GM21447 (cell line): ENCODE measurements around the gene MMD.

ENCODE experiments used
- ATAC-seq: cut with Tn5 transposase; IDR thresholded peaks from one replicate; pipeline ENCODE4 v1.9.1; 2021; ENCODE audit not compliant: unreplicated experiment

Gene MMD

DNA sequence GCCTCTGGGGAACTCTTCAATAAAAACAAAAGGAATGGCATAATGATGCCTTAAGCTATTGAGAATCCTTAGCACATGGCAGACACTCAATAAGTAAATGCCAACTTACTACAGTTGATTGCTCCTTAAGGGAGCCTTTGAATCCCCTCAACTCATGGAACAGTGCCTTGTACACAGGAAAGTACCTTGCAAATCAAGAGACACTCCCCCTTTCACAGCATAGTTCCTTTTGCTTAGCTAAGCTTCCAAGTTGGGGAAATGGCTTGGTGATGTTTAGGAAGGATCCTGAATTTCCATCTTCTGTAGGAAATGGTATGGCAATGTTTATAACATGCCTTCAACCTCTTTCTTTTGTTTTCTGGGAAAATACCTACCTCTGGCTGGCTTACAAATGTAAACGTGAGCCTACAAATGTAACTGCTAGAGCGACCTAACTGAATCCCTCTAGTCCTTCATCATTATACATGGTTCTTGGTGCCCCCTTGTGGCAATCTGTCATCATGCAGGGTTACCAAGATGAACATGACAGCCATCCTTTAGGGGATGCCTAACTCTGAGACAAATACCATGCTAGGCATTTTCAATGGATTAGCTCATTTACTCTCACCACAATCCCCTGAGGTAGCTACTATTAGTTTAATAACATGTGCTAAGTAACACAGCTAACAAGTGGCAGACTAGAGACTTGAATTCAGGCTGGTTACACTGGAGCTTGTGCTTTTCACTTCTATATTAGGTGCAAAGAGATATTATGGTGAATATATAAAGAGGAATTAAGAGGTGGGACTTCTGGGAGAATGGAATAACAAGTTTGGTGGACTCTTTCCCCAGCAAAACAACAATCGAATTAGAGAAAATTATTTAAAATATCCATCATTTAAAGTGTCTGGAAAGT is 65.0 kb downstream of the MMD start:
- ATAC-seq = peak; percentile 89

- no peak for ATAC-seq
These were observed 66.7 kb downstream of the MMD start for GRCh38 chr17:55354941-55355340.

DNA sequence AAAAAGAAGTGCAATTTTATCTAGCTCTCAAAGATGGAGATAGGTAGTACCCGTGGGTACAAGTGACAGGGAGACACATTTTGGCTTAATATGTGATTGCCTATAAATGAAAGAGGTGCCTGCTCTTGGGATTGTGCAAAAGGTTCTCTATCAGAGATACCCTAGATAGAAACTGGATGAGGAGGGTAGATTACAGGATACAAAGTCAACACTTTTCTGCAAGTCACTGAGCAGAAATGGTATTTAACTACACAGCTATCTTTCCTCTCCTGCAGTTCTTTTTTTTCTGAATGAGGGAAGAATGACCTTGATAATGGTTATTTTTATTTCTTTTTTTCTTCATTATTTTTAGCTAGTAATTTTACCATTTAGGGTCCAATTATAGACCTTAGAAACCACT is 67.6 kb downstream of the MMD start:
- no peak for ATAC-seq

- ATAC-seq = no peak
These were observed 70.4 kb downstream of the MMD start for GRCh38 chr17:55351226-55351625.

DNA sequence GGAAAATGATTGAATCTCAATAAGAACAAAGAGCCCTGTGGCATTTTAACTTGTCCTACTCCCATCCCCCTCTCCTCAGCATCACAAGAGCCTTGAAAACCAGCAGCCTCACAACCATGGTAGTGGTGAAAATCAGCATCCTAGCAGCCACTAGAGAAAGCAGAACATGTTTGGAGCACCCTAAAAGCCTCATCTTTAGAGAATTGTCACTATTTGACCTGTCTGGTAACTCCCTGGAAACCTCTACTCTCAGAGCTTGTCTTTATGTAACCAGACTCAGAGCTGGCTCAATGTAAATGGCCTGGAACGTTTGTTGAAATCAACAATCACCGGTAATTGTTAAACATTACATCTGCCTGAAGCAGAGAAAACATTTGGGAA is 70.8 kb downstream of the MMD start:
- ATAC-seq = no peak

GRCh38 chr17:55348749-55349354 is 72.8 kb downstream of the MMD start:
- ATAC-seq = peak; percentile 75

DNA sequence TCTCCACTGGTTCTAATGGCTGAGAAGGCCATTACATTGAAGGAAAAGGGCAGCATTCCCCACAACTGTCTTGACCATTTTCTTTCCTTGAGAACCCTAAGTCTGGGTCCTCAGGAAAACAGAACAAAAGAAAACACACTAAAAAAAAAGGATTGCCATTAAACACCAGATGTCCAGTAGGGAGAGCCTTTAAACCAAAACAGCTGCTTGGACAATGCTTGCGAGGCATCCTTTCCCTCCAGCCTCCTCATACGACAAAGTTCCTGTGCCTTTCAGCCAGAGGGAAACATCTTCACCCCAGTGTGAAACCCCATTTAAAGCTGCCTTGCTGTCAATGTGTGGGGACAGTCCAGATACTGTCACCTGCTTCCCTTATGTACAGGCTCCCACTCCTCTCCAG is 74.3 kb downstream of the MMD start:
- no peak for ATAC-seq

- no peak for ATAC-seq
These were observed 75.0 kb downstream of the MMD start for GRCh38 chr17:55346658-55347057.

DNA sequence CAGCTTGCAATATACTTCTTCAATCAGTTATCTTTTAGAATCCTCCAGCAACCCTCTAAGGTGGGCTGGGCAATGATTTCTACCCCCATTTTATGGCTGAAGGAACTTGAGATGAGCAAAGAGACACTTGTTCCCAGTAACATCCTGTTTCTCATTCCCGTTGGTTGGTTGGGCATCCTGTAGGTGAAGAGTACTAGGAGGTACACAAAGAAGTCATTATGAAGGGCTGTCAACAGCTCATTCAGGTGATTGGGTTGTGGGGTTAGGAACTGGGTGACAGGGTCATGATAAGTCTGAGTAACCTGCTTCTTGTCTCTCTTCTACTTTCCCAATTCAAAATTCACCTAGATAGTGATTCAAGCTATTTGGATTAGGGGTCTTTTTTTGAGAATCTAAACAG is 76.5 kb downstream of the MMD start:
- no peak for ATAC-seq

DNA sequence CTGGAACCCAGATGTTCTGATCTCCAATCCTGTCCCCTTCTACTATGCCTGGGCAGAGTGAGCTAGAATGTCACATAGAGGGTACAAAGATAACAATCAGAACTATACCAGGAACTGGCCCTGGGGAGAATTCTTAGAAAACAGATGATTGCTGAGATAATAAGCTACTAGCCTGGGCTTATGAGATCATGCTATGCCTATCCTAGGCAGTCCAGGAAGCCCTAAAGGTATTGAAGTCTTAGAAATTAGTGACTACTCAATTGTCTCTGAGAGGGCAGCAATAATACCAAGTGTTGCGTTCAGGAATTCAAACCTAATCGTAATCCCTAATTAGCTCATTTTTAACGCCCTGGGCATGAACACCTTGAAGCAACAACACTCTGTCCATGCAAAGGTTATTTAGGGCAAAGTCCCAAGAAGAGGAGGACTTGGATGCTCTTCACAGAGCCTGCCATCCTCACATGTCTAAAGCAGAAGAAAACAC is 77.1 kb downstream of the MMD start:
- no peak for ATAC-seq

- no peak for ATAC-seq
These were observed 77.6 kb downstream of the MMD start for GRCh38 chr17:55343900-55344513.

GRCh38 chr17:55342800-55343585 is 78.6 kb downstream of the MMD start:
- no peak for ATAC-seq
